ENCODE measurements around the gene KIF16B.

DNA sequence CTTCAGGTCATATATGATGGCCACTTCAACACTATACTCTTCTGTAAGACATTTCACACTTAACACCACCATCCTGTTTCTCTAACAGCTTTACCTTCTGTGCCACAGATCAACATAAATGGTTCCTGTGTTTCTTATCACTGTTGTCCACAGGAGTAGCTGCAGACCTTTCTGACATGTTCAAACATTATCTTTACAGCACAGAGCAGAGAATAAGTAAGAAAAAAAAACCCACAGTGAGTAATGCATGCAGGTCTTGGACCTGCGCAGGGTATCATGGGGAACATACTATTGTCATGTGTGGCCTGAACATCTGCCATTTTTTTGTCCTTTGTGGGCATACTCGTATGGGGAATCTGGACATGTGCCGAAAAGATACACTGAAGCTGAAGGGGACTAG is 161.9 kb downstream of the KIF16B start:
- TF ChIP-seq, protein P1, sequence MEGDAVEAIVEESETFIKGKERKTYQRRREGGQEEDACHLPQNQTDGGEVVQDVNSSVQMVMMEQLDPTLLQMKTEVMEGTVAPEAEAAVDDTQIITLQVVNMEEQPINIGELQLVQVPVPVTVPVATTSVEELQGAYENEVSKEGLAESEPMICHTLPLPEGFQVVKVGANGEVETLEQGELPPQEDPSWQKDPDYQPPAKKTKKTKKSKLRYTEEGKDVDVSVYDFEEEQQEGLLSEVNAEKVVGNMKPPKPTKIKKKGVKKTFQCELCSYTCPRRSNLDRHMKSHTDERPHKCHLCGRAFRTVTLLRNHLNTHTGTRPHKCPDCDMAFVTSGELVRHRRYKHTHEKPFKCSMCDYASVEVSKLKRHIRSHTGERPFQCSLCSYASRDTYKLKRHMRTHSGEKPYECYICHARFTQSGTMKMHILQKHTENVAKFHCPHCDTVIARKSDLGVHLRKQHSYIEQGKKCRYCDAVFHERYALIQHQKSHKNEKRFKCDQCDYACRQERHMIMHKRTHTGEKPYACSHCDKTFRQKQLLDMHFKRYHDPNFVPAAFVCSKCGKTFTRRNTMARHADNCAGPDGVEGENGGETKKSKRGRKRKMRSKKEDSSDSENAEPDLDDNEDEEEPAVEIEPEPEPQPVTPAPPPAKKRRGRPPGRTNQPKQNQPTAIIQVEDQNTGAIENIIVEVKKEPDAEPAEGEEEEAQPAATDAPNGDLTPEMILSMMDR (IDR thresholded peaks at IDR 0.05 in 2 of 3, conservative IDR thresholded peaks at IDR 0.05 in 1 of 3; ENCODE audit: borderline replicate concordance in 1 of 3, insufficient read depth in 1 of 3, low read depth in 2 of 3, low read length in 2 of 3), result no peak
- no peak for TF ChIP-seq TCF7L2 (IDR thresholded peaks at IDR 0.05; ENCODE audit: borderline replicate concordance, extremely low read depth, insufficient read depth, insufficient read length)
- no peak for TF ChIP-seq RAD21 (IDR thresholded peaks at IDR 0.05; ENCODE audit: low read depth)
- no peak for TF ChIP-seq ZNF274 (IDR thresholded peaks at IDR 0.05; ENCODE audit: low read depth, low read length)
